ENCODE measurements around the gene AUP1. TPM values are rescaled to one million over a fixed set of nuclear protein-coding genes. Genes with fewer than 3 reads are reported as not detected.

AUP1 gene, protein sequence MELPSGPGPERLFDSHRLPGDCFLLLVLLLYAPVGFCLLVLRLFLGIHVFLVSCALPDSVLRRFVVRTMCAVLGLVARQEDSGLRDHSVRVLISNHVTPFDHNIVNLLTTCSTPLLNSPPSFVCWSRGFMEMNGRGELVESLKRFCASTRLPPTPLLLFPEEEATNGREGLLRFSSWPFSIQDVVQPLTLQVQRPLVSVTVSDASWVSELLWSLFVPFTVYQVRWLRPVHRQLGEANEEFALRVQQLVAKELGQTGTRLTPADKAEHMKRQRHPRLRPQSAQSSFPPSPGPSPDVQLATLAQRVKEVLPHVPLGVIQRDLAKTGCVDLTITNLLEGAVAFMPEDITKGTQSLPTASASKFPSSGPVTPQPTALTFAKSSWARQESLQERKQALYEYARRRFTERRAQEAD
- total RNA-seq (ENCODE audit: low replicate concordance): 78.0 and 99.1 TPM in 2 replicates

DNA sequence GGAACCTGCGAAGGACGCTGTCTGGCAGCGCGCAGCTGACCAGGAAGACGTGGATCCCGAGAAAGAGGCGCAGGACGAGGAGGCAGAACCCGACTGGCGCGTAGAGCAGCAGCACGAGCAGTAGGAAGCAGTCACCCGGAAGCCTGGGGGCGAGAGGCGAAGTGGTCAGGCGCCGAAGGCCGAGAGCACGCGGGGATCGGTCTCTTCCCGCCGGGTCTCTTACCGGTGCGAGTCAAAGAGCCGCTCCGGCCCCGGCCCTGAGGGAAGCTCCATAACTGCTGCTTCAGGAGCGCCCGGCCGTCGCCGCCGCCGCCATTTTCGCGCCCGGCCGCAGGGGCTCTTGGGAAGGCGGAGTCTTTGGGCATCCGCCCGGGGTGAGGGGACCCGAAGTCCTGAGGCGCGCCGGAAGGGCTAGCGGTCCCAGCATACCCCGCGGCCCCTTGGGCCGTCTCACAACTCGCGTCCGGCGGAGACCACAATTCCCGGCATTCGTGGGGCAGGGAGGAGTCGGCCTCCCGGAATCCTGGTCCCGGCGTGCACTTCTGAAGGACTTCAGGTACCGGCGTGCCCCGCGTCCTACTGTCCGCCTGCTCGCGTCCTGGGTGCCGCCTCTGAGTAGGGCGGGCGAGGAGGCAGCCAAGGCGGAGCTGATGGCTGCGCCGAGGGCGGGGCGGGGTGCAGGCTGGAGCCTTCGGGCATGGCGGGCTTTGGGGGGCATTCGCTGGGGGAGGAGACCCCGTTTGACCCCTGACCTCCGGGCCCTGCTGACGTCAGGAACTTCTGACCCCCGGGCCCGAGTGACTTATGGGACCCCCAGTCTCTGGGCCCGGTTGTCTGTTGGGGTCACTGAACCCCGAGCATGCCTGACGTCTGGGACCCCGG, at the start of gene AUP1, which contains the start of gene HTRA2:
Gene AUP1 (minus strand): TSS at position 350 of the 882 bp plus-strand sequence. CDS start 77 bp downstream, at position 273.
Gene HTRA2 (plus strand): TSS at position 577 of the 882 bp plus-strand sequence. CDS start 74 bp downstream, at position 651.

DNA sequence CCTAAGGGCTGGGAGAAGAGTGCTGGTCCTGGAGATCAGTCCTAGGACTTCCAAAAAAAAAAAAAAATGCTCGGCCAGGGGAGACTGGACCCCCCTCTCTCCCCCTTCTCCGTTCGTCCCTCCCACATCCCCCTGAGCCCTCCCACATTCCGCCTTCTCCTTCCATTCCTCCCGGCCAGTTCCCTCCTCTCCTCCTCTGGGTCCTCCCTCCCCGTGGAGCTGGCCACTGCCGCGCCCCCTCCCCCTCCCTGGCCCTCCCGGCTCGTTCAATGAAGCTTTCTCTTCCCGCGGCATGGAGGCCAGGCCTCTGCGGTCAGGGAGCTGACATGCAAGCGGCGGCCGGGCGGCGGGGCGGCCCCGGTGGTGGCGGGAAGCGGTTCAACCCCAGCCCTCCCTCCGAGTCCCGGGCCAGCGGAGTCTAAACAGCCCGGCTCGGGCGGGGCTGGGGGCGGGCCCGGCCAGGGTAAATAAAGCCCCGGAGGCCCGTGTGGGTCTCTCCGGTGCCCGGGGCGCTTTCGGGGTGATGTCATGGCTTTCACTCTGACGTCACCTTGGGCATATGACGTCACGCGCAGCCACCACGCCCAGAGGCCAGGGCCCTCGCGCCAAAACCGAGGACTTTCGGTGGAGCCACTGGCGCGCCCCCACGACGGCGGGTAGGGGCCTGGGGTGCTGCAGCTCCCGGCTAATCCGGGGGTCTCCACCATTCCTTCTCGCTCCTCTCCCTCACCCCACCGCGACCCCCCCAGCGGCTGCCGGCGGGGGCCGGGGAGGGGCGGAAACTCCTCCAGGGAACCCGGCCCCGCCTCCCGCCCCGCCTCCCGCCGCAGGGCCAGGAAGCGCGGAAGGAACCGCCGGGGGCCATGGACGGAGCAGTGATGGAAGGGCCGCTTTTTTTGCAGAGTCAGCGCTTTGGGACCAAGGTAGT, 24.6 kb upstream of the AUP1 start, which contains the start of the genes DOK1 and LOXL3:
Gene DOK1 (plus strand): TSS at position 829 of the 928 bp plus-strand sequence. CDS start 35 bp downstream, at position 864.
Gene LOXL3 (minus strand): TSS at position 51 of the 928 bp plus-strand sequence. CDS start 1,308 bp downstream, outside the sequence.

DNA sequence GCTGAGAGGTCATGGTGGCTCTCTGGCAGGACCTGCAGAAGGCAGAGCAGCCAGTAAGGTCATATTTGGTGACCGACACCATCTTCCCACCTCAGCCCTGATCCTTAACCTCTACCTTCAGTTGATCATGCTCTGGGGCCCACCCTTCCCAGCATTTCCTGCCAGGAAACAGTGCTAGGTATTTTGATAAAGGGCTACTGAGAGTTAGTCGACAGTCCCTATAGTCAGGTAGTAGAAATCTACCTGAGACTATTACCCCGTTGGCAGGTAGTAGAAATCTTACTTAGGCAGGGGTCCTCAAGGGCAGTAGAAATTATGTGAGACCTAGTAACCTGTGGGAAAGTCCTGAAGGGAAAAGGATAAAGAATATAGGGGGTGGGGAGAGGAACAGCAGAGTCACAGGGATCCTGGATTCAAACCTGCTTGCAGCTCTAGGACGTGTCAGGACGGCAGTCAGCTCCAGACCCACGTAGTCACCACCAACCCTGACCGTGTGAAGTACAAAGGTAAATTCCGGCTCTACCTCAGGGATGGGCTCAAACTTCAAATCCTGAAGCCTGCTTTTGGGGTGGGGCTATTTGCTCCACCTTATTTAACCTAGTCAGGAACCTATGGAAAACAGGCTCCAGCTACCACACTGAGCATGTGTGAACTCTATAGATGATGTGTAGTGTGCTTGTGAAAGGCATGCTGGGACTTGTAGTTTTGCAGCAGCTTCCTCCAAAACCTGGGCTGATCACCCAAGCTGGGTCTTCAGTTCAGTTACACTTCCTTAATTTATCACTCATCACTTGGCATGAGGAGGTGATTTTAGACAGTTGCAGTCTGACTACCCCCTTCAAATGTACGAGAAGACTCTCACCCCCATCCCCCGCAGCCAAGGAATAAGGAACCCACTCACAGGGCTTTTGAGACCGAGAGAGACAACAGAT, 3.5 kb downstream of the AUP1 start, which contains the start of gene DQX1:
Gene DQX1 (minus strand): TSS at position 515 of the 932 bp plus-strand sequence. CDS start 502 bp downstream, at position 13.

DNA sequence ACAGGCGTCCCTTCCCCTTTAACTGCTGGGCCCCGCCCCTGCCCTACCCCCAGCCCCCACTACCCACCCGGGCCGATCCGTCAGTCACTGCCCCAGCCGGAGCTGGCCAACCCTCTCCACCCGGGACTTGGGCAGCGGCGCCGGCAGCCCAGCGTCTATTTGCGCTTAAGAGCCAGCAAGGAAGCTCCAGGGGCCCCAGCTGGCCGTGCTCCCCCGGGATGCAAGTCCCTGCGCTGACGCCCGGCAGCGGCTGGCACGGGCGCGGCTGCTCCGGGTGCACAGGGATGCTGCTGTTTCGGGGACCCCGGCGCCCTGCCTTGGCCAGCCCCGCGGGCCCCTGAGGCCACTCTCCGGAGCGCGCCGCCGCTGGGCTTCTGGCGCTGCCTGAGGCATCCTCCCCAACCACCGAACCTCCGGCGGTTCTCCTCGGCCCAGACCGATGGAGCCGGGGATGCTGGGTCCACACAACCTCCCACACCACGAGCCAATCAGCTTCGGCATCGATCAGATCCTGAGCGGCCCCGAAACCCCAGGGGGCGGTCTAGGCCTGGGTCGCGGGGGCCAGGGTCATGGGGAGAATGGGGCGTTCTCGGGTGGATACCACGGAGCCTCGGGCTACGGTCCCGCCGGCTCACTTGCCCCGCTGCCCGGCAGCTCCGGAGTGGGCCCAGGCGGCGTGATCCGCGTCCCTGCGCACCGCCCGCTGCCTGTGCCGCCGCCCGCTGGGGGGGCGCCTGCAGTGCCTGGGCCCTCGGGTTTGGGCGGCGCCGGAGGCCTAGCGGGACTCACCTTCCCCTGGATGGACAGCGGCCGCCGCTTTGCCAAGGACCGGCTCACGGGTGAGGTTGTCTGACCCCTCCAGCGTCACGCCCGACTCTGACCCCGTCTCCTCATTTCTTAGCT, 14.9 kb downstream of the AUP1 start, which contains the start of gene TLX2:
Gene TLX2 (plus strand): TSS at position 83 of the 903 bp plus-strand sequence. CDS start 357 bp downstream, at position 440.

DNA sequence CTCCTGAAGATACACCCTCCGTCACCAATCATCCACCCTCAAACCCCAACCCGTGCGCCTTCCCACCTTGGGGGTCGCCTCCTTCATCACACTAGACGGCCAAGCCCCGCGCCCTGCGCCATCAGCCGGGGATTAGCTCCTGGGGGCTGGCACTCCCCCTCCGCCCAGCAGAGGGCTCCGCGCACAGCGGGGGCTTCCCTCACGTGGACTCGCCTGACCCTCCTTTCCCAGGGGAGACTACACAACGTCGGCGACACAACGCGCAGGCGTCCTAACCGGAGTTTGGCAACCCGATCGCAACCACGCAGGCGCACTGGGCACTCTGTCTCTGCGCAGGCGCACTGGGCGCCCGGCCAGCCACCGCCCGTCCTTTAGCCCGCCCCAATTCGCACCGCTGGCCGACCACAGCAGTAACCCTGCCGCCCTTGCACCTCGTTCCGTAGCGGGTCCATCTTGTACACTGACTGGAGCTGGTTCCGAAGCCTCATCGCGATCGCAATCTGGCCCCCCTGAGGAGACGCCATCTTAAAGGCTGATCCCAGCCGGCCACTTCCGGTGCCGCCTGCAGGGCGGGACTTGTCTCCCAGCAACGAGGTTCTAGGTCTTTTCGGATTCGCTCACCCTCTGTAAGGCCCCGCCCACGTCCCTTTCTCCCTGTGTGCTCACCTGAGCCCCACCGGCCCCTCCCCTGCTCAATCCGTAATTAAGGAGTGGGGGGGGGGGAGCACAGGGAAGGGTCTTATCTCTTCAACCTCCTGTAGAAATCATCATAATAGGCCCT, 22.2 kb downstream of the AUP1 start, which contains the start of gene PCGF1:
Gene PCGF1 (minus strand): TSS at position 551 of the 781 bp plus-strand sequence. CDS start 27 bp downstream, at position 524.

DNA sequence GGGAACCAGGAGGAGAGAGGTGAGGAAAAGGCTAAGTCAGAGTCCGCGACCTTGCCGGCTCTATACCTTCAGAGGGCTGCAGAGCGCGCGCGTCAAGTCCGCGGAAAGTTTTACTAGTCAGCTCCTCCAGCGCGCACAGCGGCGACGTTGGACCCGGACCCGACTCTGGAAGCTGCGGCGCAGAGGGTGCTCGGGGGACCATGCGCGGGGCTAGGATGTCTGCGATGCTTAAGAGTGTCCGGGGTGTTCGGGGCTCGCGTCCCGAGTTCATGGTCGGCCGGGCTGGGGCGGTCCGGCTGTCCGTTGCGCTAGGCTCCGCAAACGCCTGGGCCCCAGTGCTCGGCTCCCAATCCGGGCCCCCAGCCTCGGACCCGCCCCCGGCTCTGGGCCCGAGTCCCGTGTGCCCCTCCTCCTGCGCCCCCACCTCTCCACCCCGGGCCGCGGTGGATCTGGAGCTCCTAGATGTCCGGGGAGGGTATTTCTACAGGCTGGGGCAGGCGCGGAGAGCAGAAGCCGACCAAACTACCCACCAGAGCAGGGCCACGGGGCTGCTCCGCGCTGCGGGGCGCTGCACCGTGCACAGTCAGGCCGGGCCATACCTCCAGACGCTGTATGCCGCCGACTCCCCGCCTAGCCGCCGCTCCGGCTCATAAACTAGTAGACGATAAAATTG, 30.1 kb downstream of the AUP1 start, which contains the start of gene LBX2:
Gene LBX2 (minus strand): TSS at position 337 of the 673 bp plus-strand sequence. CDS start 66 bp downstream, at position 271.

DNA sequence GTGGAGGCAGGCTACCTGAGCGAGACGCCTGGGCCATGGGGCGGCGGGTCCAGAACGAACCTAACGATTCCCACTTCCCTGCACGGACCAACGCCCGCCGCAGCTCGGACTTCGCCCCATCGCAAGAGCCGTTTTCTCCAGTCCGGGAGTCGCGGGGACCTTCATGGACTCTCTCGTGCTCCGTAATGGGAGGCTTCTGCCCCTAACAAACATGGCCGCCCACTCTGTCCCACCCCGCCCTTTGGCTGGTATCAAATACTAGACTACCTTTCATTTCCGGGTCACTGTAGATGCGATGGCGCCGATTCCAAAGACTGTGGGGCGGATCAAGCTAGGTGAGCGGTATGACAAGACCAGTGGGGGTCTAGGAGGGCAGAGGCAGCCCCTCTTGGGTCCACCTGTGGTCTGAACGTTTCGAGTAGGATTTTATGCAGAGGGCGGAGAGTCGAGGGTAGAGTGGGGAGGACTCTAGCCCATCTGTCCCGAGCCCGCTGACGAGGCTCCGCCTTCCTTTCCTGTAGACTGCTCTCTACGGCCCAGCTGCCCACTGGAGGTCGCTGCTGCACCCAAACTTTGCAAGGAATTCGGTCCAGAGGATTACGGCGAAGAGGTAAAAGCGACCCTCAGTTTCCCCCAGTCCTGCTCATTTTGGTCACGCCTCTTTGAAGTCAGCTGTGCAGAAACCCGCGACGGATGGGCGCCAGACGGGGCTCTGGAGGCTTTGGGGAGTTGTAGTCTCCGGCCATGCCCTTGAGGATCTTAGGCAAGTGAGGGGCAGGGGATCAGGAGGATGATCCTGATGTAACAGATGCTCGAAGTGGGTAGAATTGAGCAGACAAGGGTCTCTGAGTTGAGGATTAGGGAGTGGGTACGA, 46.5 kb downstream of the AUP1 start, which contains the start of the genes CCDC142 and TTC31:
Gene CCDC142 (minus strand): TSS at position 198 of the 874 bp plus-strand sequence. CDS start 161 bp downstream, at position 37.
Gene TTC31 (plus strand): TSS at position 281 of the 874 bp plus-strand sequence. CDS start 15 bp downstream, at position 296.

Other genes with a start within 250 kb of the AUP1 start
- gene SLC4A5, start 186.3 kb downstream of the AUP1 start, total RNA-seq (ENCODE audit: low replicate concordance): 0.08 TPM in 1 of 2 replicates, not detected in the other
- 180 and 332 TPM in 2 replicates for gene DCTN1, start 149.4 kb downstream of the AUP1 start, total RNA-seq (ENCODE audit: low replicate concordance)
- gene C2orf81, start 108.1 kb downstream of the AUP1 start, total RNA-seq (ENCODE audit: low replicate concordance): 0.59 and 0.98 TPM in 2 replicates
- 31.8 and 40.5 TPM in 2 replicates for gene WDR54, start 108.0 kb downstream of the AUP1 start, total RNA-seq (ENCODE audit: low replicate concordance)
- gene RTKN, start 87.8 kb downstream of the AUP1 start, total RNA-seq (ENCODE audit: low replicate concordance): 11.0 and 16.5 TPM in 2 replicates
- gene INO80B, start 74.6 kb downstream of the AUP1 start, total RNA-seq (ENCODE audit: low replicate concordance): 9.2 and 41.0 TPM in 2 replicates
- 68.7 and 75.7 TPM in 2 replicates for gene WBP1, start 71.3 kb downstream of the AUP1 start, total RNA-seq (ENCODE audit: low replicate concordance)
- 42.6 and 54.5 TPM in 2 replicates for gene MOGS, start 64.3 kb downstream of the AUP1 start, total RNA-seq (ENCODE audit: low replicate concordance)
- 54.0 and 95.4 TPM in 2 replicates for gene MRPL53, start 57.0 kb downstream of the AUP1 start, total RNA-seq (ENCODE audit: low replicate concordance)
- 14.8 and 20.5 TPM in 2 replicates for gene CCDC142, start 46.7 kb downstream of the AUP1 start, total RNA-seq (ENCODE audit: low replicate concordance)
- gene TTC31, start 46.6 kb downstream of the AUP1 start, total RNA-seq (ENCODE audit: low replicate concordance): 7.8 and 8.2 TPM in 2 replicates
- gene LBX2, start 30.1 kb downstream of the AUP1 start, total RNA-seq (ENCODE audit: low replicate concordance): 0.30 and 0.94 TPM in 2 replicates
- 21.1 and 36.6 TPM in 2 replicates for gene PCGF1, start 22.0 kb downstream of the AUP1 start, total RNA-seq (ENCODE audit: low replicate concordance)
- gene TLX2, start 15.3 kb downstream of the AUP1 start, total RNA-seq (ENCODE audit: low replicate concordance): not detected in 2 replicates
- gene DQX1, start 3.5 kb downstream of the AUP1 start, total RNA-seq (ENCODE audit: low replicate concordance): not detected in 2 replicates
- 41.3 and 60.8 TPM in 2 replicates for gene HTRA2, start 227 bp upstream of the AUP1 start, total RNA-seq (ENCODE audit: low replicate concordance)
- gene LOXL3, start 24.2 kb upstream of the AUP1 start, total RNA-seq (ENCODE audit: low replicate concordance): 25.5 and 62.8 TPM in 2 replicates
- gene DOK1, start 25.0 kb upstream of the AUP1 start, total RNA-seq (ENCODE audit: low replicate concordance): 21.3 and 32.8 TPM in 2 replicates
- 0.08 TPM in 1 of 2 replicates, not detected in the other for gene M1AP, start 118.6 kb upstream of the AUP1 start, total RNA-seq (ENCODE audit: low replicate concordance)
- 5.5 and 5.6 TPM in 2 replicates for gene SEMA4F, start 124.5 kb upstream of the AUP1 start, total RNA-seq (ENCODE audit: low replicate concordance)

All from smooth muscle cell of the coronary artery (primary cell).